ENCODE results near the gene LRP1-AS. TPM values are rescaled to one million over a fixed set of nuclear protein-coding genes. Genes with fewer than 3 reads are reported as not detected.
A peak's percentile ranks its signal among the peaks of the same experiment; 100 is the strongest.

The LRP1-AS gene
- total RNA-seq, 1 donor from 2014 or later = 0.46 TPM

- no peak for TF ChIP-seq CTCF (IDR thresholded peaks at IDR 0.05; ENCODE audit: unreplicated experiment)
- Mint-ChIP-seq H3K27ac (ENCODE audit: unreplicated experiment) (peak within 1 kb of the TSS; percentile 95), H3K4me3 (ENCODE audit: unreplicated experiment) (peak within 1 kb of the TSS; percentile 99), H3K4me1 (ENCODE audit: unreplicated experiment) (peaks cover 32% of the 10 kb centered on the region), H3K9me3 (ENCODE audit: unreplicated experiment) (no peaks in the 10 kb centered on the region), H3K36me3 (ENCODE audit: low read depth, unreplicated experiment) (peaks cover 25% of the 10 kb centered on the region), H3K27me3 (ENCODE audit: unreplicated experiment) (peaks cover 18% of the 10 kb centered on the region)
- DNase-seq (ENCODE audit: low spot score) = peak; percentile 58
These were observed 36.2 kb downstream of the LRP1-AS start, which contains the start of gene STAT6 for GRCh38 chr12:57111031-57111734. Gene STAT6 (minus strand): TSS chr12:57111362. CDS start chr12:57108278, 3,084 bp downstream.

- Mint-ChIP-seq H3K4me1 (ENCODE audit: unreplicated experiment) (peaks cover 32% of the 10 kb centered on the region), H3K27ac (ENCODE audit: unreplicated experiment) (peak overlapping the region; percentile 95), H3K4me3 (ENCODE audit: unreplicated experiment) (peak overlapping the region; percentile 99), H3K36me3 (ENCODE audit: low read depth, unreplicated experiment) (peaks cover 26% of the 10 kb centered on the region), H3K27me3 (ENCODE audit: unreplicated experiment) (peaks cover 18% of the 10 kb centered on the region), H3K9me3 (ENCODE audit: unreplicated experiment) (no peaks in the 10 kb centered on the region)
- no peak for TF ChIP-seq CTCF (IDR thresholded peaks at IDR 0.05; ENCODE audit: unreplicated experiment)
- DNase-seq (ENCODE audit: low spot score) = peak; percentile 61
These were observed 37.1 kb downstream of the LRP1-AS start for GRCh38 chr12:57110104-57111030.

- Mint-ChIP-seq H3K27ac (ENCODE audit: unreplicated experiment) (peak overlapping the region; percentile 24), H3K4me3 (ENCODE audit: unreplicated experiment) (peak overlapping the region; percentile 99), H3K36me3 (ENCODE audit: low read depth, unreplicated experiment) (peaks cover 31% of the 10 kb centered on the region), H3K4me1 (ENCODE audit: unreplicated experiment) (peaks cover 32% of the 10 kb centered on the region), H3K9me3 (ENCODE audit: unreplicated experiment) (no peaks in the 10 kb centered on the region), H3K27me3 (ENCODE audit: unreplicated experiment) (peaks cover 18% of the 10 kb centered on the region)
- no peak for DNase-seq (ENCODE audit: low spot score)
- no peak for TF ChIP-seq CTCF (IDR thresholded peaks at IDR 0.05; ENCODE audit: unreplicated experiment)
These were observed 38.0 kb downstream of the LRP1-AS start for GRCh38 chr12:57109207-57110103.

- no peaks in the 10 kb centered on the region for H3K9me3 Mint-ChIP-seq (ENCODE audit: unreplicated experiment)
- H3K27me3 Mint-ChIP-seq (ENCODE audit: unreplicated experiment) = peaks cover 18% of the 10 kb centered on the region
- peak overlapping the region; percentile 59 for H3K4me3 Mint-ChIP-seq (ENCODE audit: unreplicated experiment)
- peaks cover 36% of the 10 kb centered on the region for H3K36me3 Mint-ChIP-seq (ENCODE audit: low read depth, unreplicated experiment)
- DNase-seq (ENCODE audit: low spot score) = no peak
- H3K4me1 Mint-ChIP-seq (ENCODE audit: unreplicated experiment) = peaks cover 32% of the 10 kb centered on the region
- no peak for TF ChIP-seq CTCF (IDR thresholded peaks at IDR 0.05; ENCODE audit: unreplicated experiment)
- H3K27ac Mint-ChIP-seq (ENCODE audit: unreplicated experiment) = no peak overlapping the region
These were observed 39.8 kb downstream of the LRP1-AS start for GRCh38 chr12:57107456-57108155.

Data from endothelial cell (in vitro differentiated cells).